Vagina (tissue), 2 donors: Measurements from ENCODE around the gene MICAL3.

Experiments used
- CTCF ChIP-seq, 3 experiments: fragments of 450-650 bp in 2 of 3; fragments of 200-600 bp in 1 of 3; sonication (generic) in 1 of 3; IDR thresholded peaks; one replicate each; pipeline ENCODE4 v1.5.1; 2017 to 2019; ENCODE audit warnings: antibody characterized with exemption in 3 of 3, mild to moderate bottlenecking in 2 of 3, moderate library complexity in 2 of 3
- POLR2A ChIP-seq, 2 donors: fragments of 450-650 bp; IDR thresholded peaks; one replicate each; pipeline ENCODE4 v1.6.1; 2017; ENCODE audit warnings: antibody characterized with exemption in 2 of 2, mild to moderate bottlenecking in 2 of 2, moderate library complexity in 2 of 2
- POLR2AphosphoS5 ChIP-seq, 2 donors: sonication (generic); formaldehyde crosslinking; IDR thresholded peaks; one replicate each; pipeline ENCODE4 v1.9.0; 2017; ENCODE audit warnings: antibody characterized with exemption in 2 of 2, mild to moderate bottlenecking in 2 of 2, low read depth in 1 of 2; ENCODE audit not compliant: insufficient read depth in 1 of 2

DNA sequence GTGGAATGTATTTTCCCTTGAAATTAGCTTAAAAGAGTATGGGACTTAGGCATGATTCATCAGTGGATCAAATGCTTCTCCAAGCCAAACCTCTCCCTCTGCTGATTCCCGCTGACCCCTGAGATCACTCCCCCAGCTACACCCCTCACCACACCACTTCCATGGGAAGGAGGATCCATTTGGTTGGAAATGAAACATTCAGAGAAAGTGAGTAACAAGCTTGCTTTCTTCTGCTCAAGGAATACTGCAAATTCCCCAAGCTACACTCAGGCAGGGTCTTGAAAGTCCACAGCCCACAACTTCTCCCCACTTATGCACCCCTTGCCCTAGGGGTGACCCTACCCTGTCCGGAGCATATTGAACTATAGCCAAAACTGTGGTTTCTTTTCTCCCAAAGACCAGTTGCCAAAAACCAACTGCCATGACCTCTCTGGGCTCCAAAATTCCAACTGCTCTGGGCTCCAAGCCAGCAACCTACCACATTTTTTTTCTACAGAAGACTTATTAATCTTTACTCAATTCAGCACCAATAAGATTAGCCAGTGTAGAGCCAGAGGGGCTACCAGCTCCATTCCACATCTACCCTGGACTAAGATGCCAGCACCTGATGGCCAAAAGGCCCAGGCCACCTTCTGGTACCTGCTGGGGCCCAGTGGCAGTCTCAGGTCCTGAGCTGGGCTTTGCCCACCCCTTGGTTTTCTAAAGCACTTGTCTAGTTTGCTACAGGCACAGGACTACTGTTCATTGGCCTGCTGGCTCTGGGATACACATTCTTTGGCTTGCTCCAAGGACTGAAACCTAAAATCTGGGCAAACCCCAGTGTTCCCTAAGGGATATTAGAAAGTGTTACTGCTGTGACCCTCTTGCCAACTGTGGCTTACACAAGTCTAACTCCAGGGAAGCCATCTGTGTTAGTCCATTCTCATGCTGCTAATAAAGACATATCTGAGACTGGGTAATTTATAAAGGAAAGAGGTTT is 101.1 kb downstream of the MICAL3 start:
- TF ChIP-seq POLR2A (IDR thresholded peaks at IDR 0.05) (no peak), CTCF (IDR thresholded peaks at IDR 0.05) (no peak), POLR2AphosphoS5 (IDR thresholded peaks at IDR 0.05; ENCODE audit: insufficient read depth in 1 of 2, low read depth in 1 of 2) (no peak)
